Measurements from ENCODE around the gene COL6A6.

- TF ChIP-seq CTCF (IDR thresholded peaks at IDR 0.05) (no peak), POLR2AphosphoS5 (IDR thresholded peaks at IDR 0.05) (no peak), EP300 (IDR thresholded peaks at IDR 0.05) (no peak)
Observed at GRCh38 chr3:130528120-130528519, 11.1 kb downstream of the COL6A6 start.
